SK-N-SH treated with all-trans-retinoic acid at 6 μM for 48 hours (cell line): Measurements from ENCODE around the gene HHATL.

Experiments used
- ATAC-seq: fragments of 200-7000 bp; cut with Tn5 transposase; 3 replicates; pipeline ENCODE4 v1.9.1; 2020; ENCODE audit warnings: mild to moderate bottlenecking, moderate library complexity
- ARNTL ChIP-seq: fragments of 450-650 bp; formaldehyde crosslinking; IDR thresholded peaks from 2 replicates; pipeline ENCODE4 v1.5.0; 2020; ENCODE audit warnings: low read depth, mild to moderate bottlenecking, moderate library complexity, borderline replicate concordance
- CREB5 ChIP-seq: fragments of 250-450 bp; sonication (Bioruptor Pico); IDR thresholded peaks from 2 replicates; pipeline ENCODE4 v1.5.1; 2020; ENCODE audit warnings: low read depth, mild to moderate bottlenecking, moderate library complexity
- CSDC2 ChIP-seq: fragments of 250-450 bp; sonication (Bioruptor Pico); IDR thresholded peaks from 2 replicates; pipeline ENCODE4 v1.5.0; 2020; ENCODE audit warnings: mild to moderate bottlenecking, moderate library complexity
- CSRNP3 ChIP-seq: fragments of 250-450 bp; sonication (Bioruptor Pico); IDR thresholded peaks from 2 replicates; pipeline ENCODE4 v1.5.1; 2021; ENCODE audit warnings: mild to moderate bottlenecking, moderate library complexity
- ESRRG ChIP-seq: fragments of 250-450 bp; sonication (Bioruptor Pico); IDR thresholded peaks from 2 replicates; pipeline ENCODE4 v1.6.1; 2021; ENCODE audit warnings: mild to moderate bottlenecking
- ISL1 ChIP-seq: fragments of 250-450 bp; sonication (Bioruptor Pico); IDR thresholded peaks from 2 replicates; pipeline ENCODE4 v2.1.2; 2022; ENCODE audit warnings: mild to moderate bottlenecking, moderate library complexity
- OSR1 ChIP-seq: fragments of 250-450 bp; sonication (Bioruptor Pico); IDR thresholded peaks from 2 replicates; pipeline ENCODE4 v1.8.0; 2022; ENCODE audit warnings: moderate library complexity, mild to moderate bottlenecking, inconsistent platforms
- PATZ1 ChIP-seq: fragments of 250-450 bp; sonication (Bioruptor Pico); IDR thresholded peaks from 2 replicates; pipeline ENCODE4 v1.8.0; 2020; ENCODE audit warnings: mild to moderate bottlenecking, moderate library complexity, borderline replicate concordance
- POU6F1 ChIP-seq: fragments of 250-450 bp; sonication (Bioruptor Pico); IDR thresholded peaks from 2 replicates; pipeline ENCODE4 v1.8.0; 2021; ENCODE audit warnings: low read depth, mild to moderate bottlenecking, moderate library complexity, borderline replicate concordance
- PPARA ChIP-seq: fragments of 250-450 bp; sonication (Bioruptor Pico); IDR thresholded peaks from 2 replicates; pipeline ENCODE4 v1.5.0; 2020; ENCODE audit warnings: mild to moderate bottlenecking, borderline replicate concordance
- SNAI2 ChIP-seq: fragments of 250-450 bp; sonication (Bioruptor Pico); IDR thresholded peaks from 2 replicates; pipeline ENCODE4 v1.5.0; 2020; ENCODE audit warnings: mild to moderate bottlenecking, moderate library complexity
- TOX ChIP-seq: fragments of 250-450 bp; sonication (Bioruptor Pico); IDR thresholded peaks from 2 replicates; pipeline ENCODE4 v1.8.0; 2021; ENCODE audit warnings: mild to moderate bottlenecking, moderate library complexity, borderline replicate concordance
- TSHZ2 ChIP-seq: fragments of 250-450 bp; sonication (Bioruptor Pico); IDR thresholded peaks from 2 replicates; pipeline ENCODE4 v1.5.0; 2020; ENCODE audit warnings: mild to moderate bottlenecking, moderate library complexity
- ZC3H10 ChIP-seq: fragments of 250-450 bp; sonication (Bioruptor Pico); IDR thresholded peaks from 2 replicates; pipeline ENCODE4 v1.5.1; 2021; ENCODE audit warnings: mild to moderate bottlenecking, moderate library complexity
- ZFP3 ChIP-seq: fragments of 250-450 bp; sonication (Bioruptor Pico); IDR thresholded peaks from 2 replicates; pipeline ENCODE4 v1.5.0; 2020; ENCODE audit warnings: mild to moderate bottlenecking, moderate library complexity
- ZFP30 ChIP-seq: fragments of 450-650 bp; formaldehyde crosslinking; IDR thresholded peaks from 2 replicates; pipeline ENCODE4 v1.5.0; 2022; ENCODE audit warnings: mild to moderate bottlenecking, moderate library complexity
- ZNF565 ChIP-seq: fragments of 450-650 bp; formaldehyde crosslinking; conservative IDR thresholded peaks from 2 replicates; pipeline ENCODE4 v1.5.0; 2020; ENCODE audit warnings: low read depth, mild to moderate bottlenecking, moderate library complexity
- ZNF70 ChIP-seq: fragments of 450-650 bp; formaldehyde crosslinking; IDR thresholded peaks from 2 replicates; pipeline ENCODE4 v1.5.0; 2020; ENCODE audit warnings: mild to moderate bottlenecking, moderate library complexity
- ZNF8 ChIP-seq: fragments of 450-650 bp; formaldehyde crosslinking; IDR thresholded peaks from 2 replicates; pipeline ENCODE4 v1.5.0; 2020; ENCODE audit warnings: mild to moderate bottlenecking, moderate library complexity

The HHATL gene

GRCh38 chr3:42653560-42654330 lies 48.9 kb downstream of the HHATL start, which contains the start of gene ZBTB47:
Gene ZBTB47, plus strand, starts transcription at chr3:42653697. Its CDS starts 4,659 bp downstream, at chr3:42658356.
- peak; percentile 10 for ATAC-seq
- TF ChIP-seq CSRNP3 (no peak), PPARA (CRISPR knock-in tag) (no peak), ZFP30 (CRISPR knock-in tag) (no peak), ZFP3 (CRISPR knock-in tag) (no peak), ZNF8 (CRISPR knock-in tag) (no peak), CREB5 (no peak), ESRRG (no peak), POU6F1 (CRISPR knock-in tag) (no peak), CSDC2 (CRISPR knock-in tag) (no peak), TOX (CRISPR knock-in tag) (no peak), SNAI2 (CRISPR knock-in tag) (no peak), ISL1 (CRISPR knock-in tag) (no peak), ZNF565 (no peak), ZC3H10 (CRISPR knock-in tag) (no peak)

- TF ChIP-seq PATZ1 (no peak), ARNTL (CRISPR knock-in tag) (no peak), OSR1 (CRISPR knock-in tag) (no peak), CREB5 (no peak), CSRNP3 (no peak), ISL1 (CRISPR knock-in tag) (no peak), ZFP3 (CRISPR knock-in tag) (no peak), ZC3H10 (CRISPR knock-in tag) (no peak), CSDC2 (CRISPR knock-in tag) (no peak), ZNF565 (no peak), PPARA (CRISPR knock-in tag) (no peak), ZFP30 (CRISPR knock-in tag) (no peak), ZNF70 (CRISPR knock-in tag) (no peak), TSHZ2 (CRISPR knock-in tag) (no peak), ZNF8 (CRISPR knock-in tag) (no peak), POU6F1 (CRISPR knock-in tag) (no peak)
- ATAC-seq = peak; percentile 4; the same call in 1 of the 3 replicates
Observed at GRCh38 chr3:42653303-42653559, 49.4 kb downstream of the HHATL start.
